LNCAP (cell line): ENCODE results near the gene OCRL.

Experiments
- CTCF ChIP-seq: fragments of 450-650 bp; IDR thresholded peaks from 2 replicates; pipeline ENCODE4 v1.5.1; 2017; ENCODE audit warnings: mild to moderate bottlenecking

Gene OCRL

GRCh38 chrX:129559783-129560182 lies 19.7 kb downstream of the OCRL start:
- no peak for TF ChIP-seq CTCF

- no peak for TF ChIP-seq CTCF
Measured at GRCh38 chrX:129561453-129561852, 21.4 kb downstream of the OCRL start.

GRCh38 chrX:129565046-129565650 lies 25.1 kb downstream of the OCRL start:
- TF ChIP-seq CTCF = no peak

- no peak for TF ChIP-seq CTCF
Measured at GRCh38 chrX:129566073-129566472, 26.0 kb downstream of the OCRL start.

GRCh38 chrX:129568349-129568748 lies 28.3 kb downstream of the OCRL start:
- TF ChIP-seq CTCF = no peak

GRCh38 chrX:129572422-129572821 lies 32.4 kb downstream of the OCRL start:
- TF ChIP-seq CTCF = no peak

GRCh38 chrX:129574214-129574613 lies 34.2 kb downstream of the OCRL start:
- TF ChIP-seq CTCF = no peak

- no peak for TF ChIP-seq CTCF
Measured at GRCh38 chrX:129576539-129576938, 36.5 kb downstream of the OCRL start.
